Stimulated activated naive B cell treated with anti-CD40 and anti-IgM and Interleukin-4, amounts not matched to agents 10 μg/mL and 1 μg/mL and 100 μg/mL, for 72 hours (primary cell): ENCODE results near the gene CH25H.

ENCODE experiments used
- ATAC-seq, 2 donors: fragments of 150-1000 bp; cut with Tn5 transposase; replicated peaks; 2 replicates each; pipeline ENCODE4 v1.10.0; 2021; ENCODE audit warnings: moderate library complexity in 1 of 2
- DNase-seq: peaks from one replicate; pipeline ENCODE4 v3.0.0; 2021
- H3K27ac Mint-ChIP-seq: one replicate; pipeline ENCODE4 v1.8.0; 2022; ENCODE audit warnings: mild to moderate bottlenecking, mixed read lengths
- H3K27me3 Mint-ChIP-seq, 2 donors: one replicate each; pipeline ENCODE4 v1.8.0; 2022; ENCODE audit warnings: mixed read lengths in 2 of 2
- H3K36me3 Mint-ChIP-seq, 2 donors: one replicate each; pipeline ENCODE4 v1.8.0; 2022; ENCODE audit warnings: mixed read lengths in 2 of 2, mild to moderate bottlenecking in 1 of 2
- H3K4me1 Mint-ChIP-seq, 2 donors: one replicate each; pipeline ENCODE4 v1.8.0; 2022; ENCODE audit warnings: mixed read lengths in 2 of 2, mild to moderate bottlenecking in 1 of 2
- H3K4me3 Mint-ChIP-seq, 2 donors: one replicate each; pipeline ENCODE4 v1.8.0; 2022; ENCODE audit warnings: mild to moderate bottlenecking in 2 of 2, mixed read lengths in 2 of 2, moderate library complexity in 1 of 2
- H3K9me3 Mint-ChIP-seq, 2 donors: one replicate each; pipeline ENCODE4 v1.8.0; 2022; ENCODE audit warnings: mixed read lengths in 2 of 2, mild to moderate bottlenecking in 1 of 2

CH25H gene

DNA sequence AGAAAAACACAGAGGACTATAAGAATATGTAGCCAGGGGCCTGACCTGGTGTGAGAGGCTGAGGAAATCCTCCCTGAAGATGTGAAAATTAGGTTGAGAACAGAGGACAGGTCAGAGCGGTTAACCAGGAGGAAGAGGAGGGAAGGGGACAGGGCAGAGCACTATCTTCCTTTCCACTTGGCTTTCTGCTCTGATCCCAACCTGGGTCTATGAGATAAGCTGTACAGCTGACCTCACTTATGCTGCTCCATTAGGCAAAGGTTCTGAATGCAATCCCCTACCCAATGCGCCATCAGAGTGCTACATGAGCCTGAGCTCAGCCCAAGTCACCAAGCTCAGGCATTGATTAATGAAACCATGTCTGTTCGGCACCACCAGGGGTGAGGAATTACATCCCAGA is 33.9 kb upstream of the CH25H start:
- H3K27me3 Mint-ChIP-seq, result no peaks in the 10 kb centered on the region
- H3K9me3 Mint-ChIP-seq, result no peaks in the 10 kb centered on the region
- peaks cover 32 to 52% of the 10 kb centered on the region in 2 donors for H3K4me1 Mint-ChIP-seq
- H3K4me3 Mint-ChIP-seq, result no peak overlapping the region
- ATAC-seq (no peak), DNase-seq (no peak)
- no peak overlapping the region for H3K27ac Mint-ChIP-seq
- peaks cover 31 to 32% of the 10 kb centered on the region in 2 donors for H3K36me3 Mint-ChIP-seq

DNA sequence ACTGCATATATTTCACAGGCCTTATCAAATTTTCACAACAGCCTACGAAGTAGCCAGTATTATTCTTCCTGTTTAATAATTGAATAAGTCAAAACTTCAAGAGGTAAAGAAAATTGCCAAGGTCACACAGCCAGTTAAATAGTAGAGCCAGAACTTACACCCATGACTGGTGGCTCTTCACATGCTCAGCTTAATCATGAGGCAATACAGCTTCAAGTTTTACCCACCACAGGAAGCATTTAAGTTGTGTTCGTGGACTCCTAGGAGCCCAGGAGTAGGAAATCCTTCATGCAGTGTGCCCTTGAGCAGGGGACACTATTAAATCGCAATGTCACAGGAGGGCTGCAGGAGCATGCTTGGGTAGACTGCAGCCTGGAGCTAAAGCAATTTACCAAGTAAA is 33.4 kb upstream of the CH25H start:
- H3K4me1 Mint-ChIP-seq, result peaks cover 29 to 47% of the 10 kb centered on the region in 2 donors
- no peaks in the 10 kb centered on the region for H3K9me3 Mint-ChIP-seq
- no peak overlapping the region for H3K4me3 Mint-ChIP-seq
- no peaks in the 10 kb centered on the region for H3K27me3 Mint-ChIP-seq
- H3K27ac Mint-ChIP-seq, result peak overlapping the region; percentile 48
- H3K36me3 Mint-ChIP-seq, result peaks cover 32% of the 10 kb centered on the region in 2 donors
- no peak for ATAC-seq
- DNase-seq, result no peak

DNA sequence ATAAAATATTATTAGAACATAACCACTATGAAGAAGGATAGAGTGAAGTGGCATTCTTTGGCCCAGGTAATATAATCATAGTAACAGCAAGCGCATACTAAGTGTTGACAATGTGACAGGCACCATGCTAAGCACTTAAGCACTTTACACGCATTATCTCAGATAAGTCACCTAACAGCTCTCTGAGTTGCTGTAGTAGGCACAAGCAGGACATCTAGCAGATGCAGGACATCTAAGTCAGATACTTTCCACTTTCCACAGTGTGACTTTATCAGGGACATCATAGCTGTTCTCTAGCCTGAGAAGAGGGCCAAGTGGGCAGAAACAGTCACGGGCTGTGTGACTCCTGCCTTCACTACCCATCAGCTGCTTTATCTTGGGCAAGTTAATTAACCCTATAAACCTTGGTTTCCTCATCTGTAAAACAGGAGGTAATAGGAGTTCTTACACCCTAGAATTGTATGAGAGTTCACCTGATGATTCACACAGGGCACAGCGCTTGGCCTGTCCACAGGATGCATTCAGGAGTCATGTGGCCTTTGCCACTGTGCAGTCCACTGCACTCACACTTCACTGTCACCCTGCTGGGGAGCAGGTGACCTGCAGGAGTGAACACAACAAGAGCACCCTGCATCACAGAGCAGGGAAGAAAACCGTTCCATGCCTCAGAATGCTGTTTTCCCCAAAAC is 32.0 kb upstream of the CH25H start:
- H3K36me3 Mint-ChIP-seq, result peaks cover 36 to 46% of the 10 kb centered on the region in 2 donors
- H3K4me3 Mint-ChIP-seq, result no peak overlapping the region
- H3K27ac Mint-ChIP-seq, result no peak overlapping the region
- no peaks in the 10 kb centered on the region for H3K9me3 Mint-ChIP-seq
- ATAC-seq (peak; percentile 39 to 55), DNase-seq (no peak)
- H3K4me1 Mint-ChIP-seq, result peaks cover 33 to 53% of the 10 kb centered on the region in 2 donors
- no peaks in the 10 kb centered on the region for H3K27me3 Mint-ChIP-seq

DNA sequence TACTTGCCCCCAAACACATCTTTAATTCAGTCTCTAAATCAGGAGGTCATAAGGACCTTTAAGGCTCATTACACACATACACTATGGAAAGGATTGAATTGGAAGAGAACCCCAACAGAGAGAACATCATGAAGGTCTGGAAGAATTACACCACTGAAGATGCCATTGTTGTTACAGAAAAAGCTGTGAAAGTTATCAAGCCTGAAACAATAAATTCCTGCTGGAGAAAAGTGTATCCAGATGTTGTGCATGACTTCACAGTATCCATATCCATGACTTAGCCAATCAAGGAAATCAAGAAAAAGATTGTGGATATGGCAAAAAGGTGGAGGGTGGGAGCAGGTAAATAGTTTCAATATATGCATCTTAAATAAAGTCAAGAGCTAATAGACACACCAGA is 30.7 kb upstream of the CH25H start:
- no peak overlapping the region for H3K4me3 Mint-ChIP-seq
- H3K27me3 Mint-ChIP-seq, result no peaks in the 10 kb centered on the region
- DNase-seq (no peak), ATAC-seq (no peak)
- H3K9me3 Mint-ChIP-seq, result no peaks in the 10 kb centered on the region
- H3K4me1 Mint-ChIP-seq, result peaks cover 29 to 53% of the 10 kb centered on the region in 2 donors
- H3K27ac Mint-ChIP-seq, result no peak overlapping the region
- peaks cover 42 to 54% of the 10 kb centered on the region in 2 donors for H3K36me3 Mint-ChIP-seq

DNA sequence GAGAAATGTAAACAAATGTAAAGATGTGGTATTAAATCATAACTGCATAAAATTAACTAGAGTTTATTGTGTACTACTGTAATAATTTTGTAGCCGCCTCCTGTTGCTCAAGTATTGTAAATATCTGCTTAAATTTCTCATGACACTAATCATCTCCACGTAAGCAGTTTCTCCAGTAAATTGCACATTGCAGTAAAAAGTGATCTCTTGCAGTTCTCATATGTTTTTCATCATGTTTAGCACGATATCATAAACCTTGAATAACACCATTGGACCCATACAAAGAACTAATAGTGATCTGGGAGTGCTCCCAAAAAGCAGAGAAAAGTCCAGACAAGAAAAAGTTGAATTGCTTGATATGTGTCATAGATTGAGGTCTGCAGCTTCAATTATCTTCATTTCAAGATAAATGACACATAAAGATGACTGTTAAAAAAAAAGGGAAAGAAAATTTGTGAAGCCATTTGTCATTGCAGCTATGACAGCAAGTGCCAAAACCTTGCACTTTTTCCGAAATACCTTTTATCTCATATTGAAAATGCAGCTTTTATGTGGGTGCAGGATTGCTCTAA is 29.2 kb upstream of the CH25H start:
- no peak for ATAC-seq
- Mint-ChIP-seq H3K9me3 (no peaks in the 10 kb centered on the region), H3K4me1 (peaks cover 24 to 44% of the 10 kb centered on the region in 2 donors), H3K4me3 (no peak overlapping the region), H3K36me3 (peaks cover 43 to 63% of the 10 kb centered on the region in 2 donors), H3K27ac (no peak overlapping the region), H3K27me3 (no peaks in the 10 kb centered on the region)
- no peak for DNase-seq

DNA sequence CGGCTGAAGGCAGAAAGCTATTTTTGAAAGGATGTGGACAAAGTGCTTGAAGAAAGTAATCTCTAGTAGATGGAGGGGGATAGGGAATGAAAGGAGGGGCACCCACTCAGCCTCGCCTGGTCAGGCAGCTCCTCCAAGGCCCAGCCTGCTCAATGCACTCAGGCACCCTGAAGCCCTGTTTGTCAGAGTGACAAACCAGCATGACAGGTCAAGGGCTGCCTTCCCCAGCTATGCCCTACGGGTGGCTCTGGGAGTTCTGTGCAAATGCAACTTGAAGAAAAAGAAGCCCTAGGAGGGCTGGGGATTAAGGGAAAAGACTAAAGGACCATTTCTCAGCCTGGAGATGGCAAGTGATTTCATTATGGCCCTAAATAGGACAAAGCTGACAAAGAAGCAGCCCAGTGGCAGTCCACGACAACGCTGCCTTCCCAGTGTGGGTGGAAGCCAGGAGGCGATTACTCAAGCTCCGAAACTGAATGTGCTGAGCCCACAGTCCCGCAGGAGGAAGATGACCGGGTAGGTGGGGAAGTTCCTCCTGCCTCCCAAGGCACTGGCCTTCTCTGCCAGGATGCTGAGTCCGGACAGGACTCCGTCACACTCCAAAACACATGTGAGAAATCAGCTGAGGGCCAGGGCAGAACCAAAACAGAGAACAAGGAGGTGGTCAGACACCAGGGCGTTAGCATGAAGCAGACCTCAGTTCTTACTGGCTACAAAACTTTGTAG is 28.1 kb upstream of the CH25H start:
- H3K4me3 Mint-ChIP-seq, result no peak overlapping the region
- no peaks in the 10 kb centered on the region for H3K9me3 Mint-ChIP-seq

DNA sequence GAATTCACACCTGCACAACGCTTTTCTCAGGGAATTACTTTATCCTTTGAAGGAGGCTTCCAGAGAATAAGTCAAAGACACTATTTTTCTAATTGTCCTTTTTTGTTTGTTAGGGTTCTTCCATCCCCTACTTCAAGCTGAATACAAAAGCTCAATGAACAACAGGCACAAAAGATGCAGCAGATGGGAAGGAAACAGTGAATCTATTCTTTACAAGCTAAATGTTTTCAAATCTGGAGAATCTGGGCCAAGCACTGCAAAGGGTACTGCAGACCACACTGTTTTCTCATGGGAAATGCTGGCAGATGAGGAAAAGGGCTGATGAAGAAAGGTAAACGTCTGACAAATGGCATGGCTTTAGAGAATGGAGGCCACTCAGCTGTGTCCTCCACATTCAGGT is 25.9 kb upstream of the CH25H start:
- no peak for ATAC-seq
- Mint-ChIP-seq H3K4me1 (peaks cover 10 to 28% of the 10 kb centered on the region in 2 donors), H3K9me3 (no peaks in the 10 kb centered on the region), H3K4me3 (no peak overlapping the region), H3K36me3 (peaks cover 29 to 51% of the 10 kb centered on the region in 2 donors), H3K27ac (no peak overlapping the region), H3K27me3 (no peaks in the 10 kb centered on the region)
- no peak for DNase-seq

More for the DNA sequence above, 28.1 kb upstream of the CH25H start:
- Mint-ChIP-seq H3K27ac (no peak overlapping the region), H3K36me3 (peaks cover 38 to 56% of the 10 kb centered on the region in 2 donors), H3K4me1 (peaks cover 21 to 44% of the 10 kb centered on the region in 2 donors), H3K27me3 (no peaks in the 10 kb centered on the region)
- DNase-seq, result no peak
- ATAC-seq, result no peak

DNA sequence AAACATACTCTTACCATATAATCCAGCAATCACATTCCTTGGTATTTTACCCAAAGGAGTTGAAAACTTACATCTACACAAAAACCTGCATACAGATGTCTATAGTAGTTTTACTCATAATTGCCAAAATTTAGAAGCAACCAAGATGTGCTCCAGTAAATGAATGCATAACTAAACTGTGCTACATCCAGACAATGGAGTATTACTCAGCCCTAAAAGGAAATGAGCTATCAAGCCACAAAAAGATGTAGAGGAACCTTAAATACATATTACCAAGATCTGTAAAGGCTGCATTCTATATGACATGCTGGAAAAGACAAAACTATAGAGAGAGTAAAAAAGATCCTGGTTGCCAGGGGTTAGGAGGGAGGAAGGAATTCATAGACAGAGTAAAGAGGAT is 21.8 kb upstream of the CH25H start:
- ATAC-seq, result no peak
- H3K27ac Mint-ChIP-seq, result no peak overlapping the region
- H3K4me3 Mint-ChIP-seq, result no peak overlapping the region
- H3K9me3 Mint-ChIP-seq, result peaks cover 0 to 4% of the 10 kb centered on the region in 2 donors
- H3K36me3 Mint-ChIP-seq, result peaks cover 36 to 59% of the 10 kb centered on the region in 2 donors
- no peaks in the 10 kb centered on the region for H3K27me3 Mint-ChIP-seq
- H3K4me1 Mint-ChIP-seq, result peaks cover 5 to 26% of the 10 kb centered on the region in 2 donors
- DNase-seq, result no peak

DNA sequence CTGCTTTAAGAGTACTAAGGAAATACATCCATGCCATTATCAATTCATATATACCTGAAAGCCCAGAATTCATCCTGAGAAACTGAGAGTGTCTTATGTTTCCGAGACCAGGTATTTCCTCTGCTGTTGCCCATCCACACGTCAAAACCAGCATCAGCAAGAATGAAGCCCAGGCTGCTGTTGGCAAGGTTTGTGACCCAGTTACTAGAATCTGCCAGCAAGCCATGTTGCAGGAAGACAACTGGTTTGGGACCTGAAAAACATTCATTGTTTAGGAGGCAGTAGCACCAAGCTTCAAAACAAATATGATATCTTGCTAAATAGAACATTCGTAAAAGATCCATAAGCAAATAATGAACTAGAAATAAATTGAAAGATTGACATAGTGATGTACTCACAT is 21.0 kb upstream of the CH25H start:
- DNase-seq (no peak), ATAC-seq (no peak)
- no peaks in the 10 kb centered on the region for H3K27me3 Mint-ChIP-seq
- peaks cover 3 to 18% of the 10 kb centered on the region in 2 donors for H3K4me1 Mint-ChIP-seq
- no peak overlapping the region for H3K27ac Mint-ChIP-seq
- H3K36me3 Mint-ChIP-seq, result peaks cover 31 to 58% of the 10 kb centered on the region in 2 donors
- H3K4me3 Mint-ChIP-seq, result no peak overlapping the region
- peaks cover 0 to 4% of the 10 kb centered on the region in 2 donors for H3K9me3 Mint-ChIP-seq

DNA sequence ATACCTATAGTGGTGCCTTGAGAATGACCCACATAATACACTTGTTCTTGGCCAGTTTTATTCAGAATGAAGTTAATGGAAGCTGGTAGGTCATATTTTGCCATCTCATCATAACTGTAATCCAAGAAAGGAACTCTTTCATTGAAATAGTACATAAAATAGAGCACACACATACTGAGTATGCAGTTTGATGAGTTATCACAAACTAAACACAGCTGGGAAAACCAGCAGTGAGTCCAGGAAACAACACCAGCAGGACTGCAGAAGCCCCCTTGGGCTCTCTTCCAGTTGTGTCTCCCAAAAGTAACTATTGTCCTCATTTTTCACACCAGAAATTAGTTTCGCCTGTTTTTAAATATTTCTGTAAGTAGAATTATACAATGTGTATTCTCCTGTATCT is 19.8 kb upstream of the CH25H start:
- no peak overlapping the region for H3K27ac Mint-ChIP-seq
- H3K4me3 Mint-ChIP-seq, result no peak overlapping the region
- H3K4me1 Mint-ChIP-seq, result peaks cover 0 to 15% of the 10 kb centered on the region in 2 donors
- no peak for DNase-seq
- ATAC-seq, result no peak
- H3K36me3 Mint-ChIP-seq, result peaks cover 29 to 52% of the 10 kb centered on the region in 2 donors
- no peaks in the 10 kb centered on the region for H3K27me3 Mint-ChIP-seq
- peaks cover 0 to 4% of the 10 kb centered on the region in 2 donors for H3K9me3 Mint-ChIP-seq

DNA sequence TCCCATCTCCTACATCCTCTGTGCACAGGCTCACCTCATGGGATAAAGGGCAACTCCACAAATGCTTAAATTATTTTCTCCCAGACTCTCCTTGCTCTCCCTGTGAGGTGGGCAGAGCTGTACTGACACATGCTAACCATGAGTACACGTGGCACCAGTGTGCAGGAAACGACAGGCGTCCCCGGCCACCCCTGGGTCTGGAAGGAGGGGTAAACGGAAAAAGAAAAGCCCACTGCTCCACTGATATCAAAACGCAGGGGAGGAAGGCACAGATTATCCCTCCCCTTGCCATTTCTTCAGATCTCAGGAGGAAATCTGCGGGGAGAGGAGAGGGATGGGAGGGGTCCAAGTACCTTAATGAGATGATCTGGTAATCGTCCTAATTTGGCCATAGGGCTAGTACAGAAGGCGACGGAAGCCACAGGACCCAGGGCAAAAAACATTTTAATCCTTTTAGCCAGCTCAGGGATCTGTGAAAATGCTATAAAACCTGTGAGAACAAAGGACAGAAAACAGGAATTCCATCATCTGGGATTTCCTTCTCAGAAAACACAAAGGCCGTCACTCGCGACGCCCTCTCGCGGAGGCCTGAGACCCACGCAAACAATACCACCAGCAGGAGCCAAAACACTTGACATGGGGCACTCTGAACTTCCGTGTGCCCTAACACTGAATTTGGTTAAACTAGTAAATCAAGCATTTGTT is 17.8 kb upstream of the CH25H start:
- Mint-ChIP-seq H3K27ac (peak overlapping the region; percentile 9), H3K36me3 (peaks cover 33 to 55% of the 10 kb centered on the region in 2 donors), H3K27me3 (no peaks in the 10 kb centered on the region), H3K4me1 (peaks cover 0 to 15% of the 10 kb centered on the region in 2 donors), H3K4me3 (peak overlapping the region; percentile 2 to 40), H3K9me3 (peaks cover 0 to 4% of the 10 kb centered on the region in 2 donors)
- no peak for DNase-seq
- no peak for ATAC-seq

DNA sequence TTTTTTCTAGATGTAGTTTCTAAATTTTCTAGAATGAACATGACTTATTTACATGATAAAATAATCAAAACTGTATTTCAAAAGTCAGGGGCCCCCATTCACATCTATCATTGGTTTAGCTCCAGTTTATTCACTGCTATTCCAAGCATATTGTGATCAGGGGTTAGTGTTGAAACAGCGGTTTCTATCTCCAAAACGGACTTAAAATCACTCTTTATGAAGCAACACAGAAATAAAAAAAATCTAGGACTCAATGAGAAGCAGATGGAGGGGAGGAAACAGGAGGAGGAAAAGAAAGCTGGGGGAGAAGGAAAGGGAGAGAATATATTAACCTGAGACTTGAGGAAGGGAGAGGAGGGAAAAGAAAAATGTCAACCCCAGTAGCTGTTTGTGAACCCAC is 14.8 kb upstream of the CH25H start:
- peaks cover 24 to 38% of the 10 kb centered on the region in 2 donors for H3K36me3 Mint-ChIP-seq

DNA sequence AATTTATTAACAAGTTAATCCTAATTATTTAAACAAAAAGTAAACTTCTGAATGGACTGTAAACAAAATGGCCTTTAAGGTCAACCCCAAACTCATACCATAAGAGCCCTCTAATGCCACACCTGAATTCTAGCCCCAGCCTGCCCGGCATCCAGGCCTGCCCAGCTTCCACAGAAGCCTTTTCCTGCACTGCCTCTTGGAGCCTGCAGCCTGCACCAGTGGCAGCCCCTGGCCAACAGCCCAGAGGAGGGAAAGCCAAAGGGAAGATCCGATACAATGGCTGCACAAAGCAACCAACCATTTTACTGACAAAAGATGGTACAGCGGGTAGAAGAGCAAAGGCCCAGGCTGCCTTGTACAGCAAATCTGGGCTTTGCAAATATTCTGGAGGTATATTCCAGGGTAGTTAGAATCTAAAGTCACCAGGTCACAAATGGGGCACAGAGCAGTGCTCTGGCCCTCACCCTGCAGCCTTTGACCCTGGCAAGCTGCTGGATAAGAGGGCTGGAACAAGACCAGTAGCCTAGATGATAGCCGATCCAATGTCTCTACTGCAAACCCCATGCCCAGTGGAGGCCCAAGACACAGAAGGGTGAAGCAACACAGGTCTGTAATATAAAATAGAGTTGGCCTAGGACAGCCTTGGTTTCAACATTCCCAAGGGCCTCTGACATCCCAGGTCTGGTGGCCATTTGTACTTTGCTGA is 12.5 kb upstream of the CH25H start:
- H3K27me3 Mint-ChIP-seq, result no peaks in the 10 kb centered on the region
- no peak overlapping the region for H3K27ac Mint-ChIP-seq

More for the DNA sequence above, 14.8 kb upstream of the CH25H start:
- no peak for DNase-seq
- peaks cover 0 to 4% of the 10 kb centered on the region in 2 donors for H3K9me3 Mint-ChIP-seq
- ATAC-seq, result no peak
- no peaks in the 10 kb centered on the region for H3K27me3 Mint-ChIP-seq
- H3K27ac Mint-ChIP-seq, result no peak overlapping the region
- H3K4me3 Mint-ChIP-seq, result no peak overlapping the region
- peaks cover 2 to 15% of the 10 kb centered on the region in 2 donors for H3K4me1 Mint-ChIP-seq

More for the DNA sequence above, 12.5 kb upstream of the CH25H start:
- no peak for DNase-seq
- ATAC-seq, result no peak
- peaks cover 1 to 2% of the 10 kb centered on the region in 2 donors for H3K4me1 Mint-ChIP-seq
- H3K9me3 Mint-ChIP-seq, result no peaks in the 10 kb centered on the region
- peaks cover 12 to 17% of the 10 kb centered on the region in 2 donors for H3K36me3 Mint-ChIP-seq
- H3K4me3 Mint-ChIP-seq, result no peak overlapping the region
